Smooth muscle cell (in vitro differentiated cells): ENCODE measurements around the gene SQOR. TPM values are rescaled to one million over a fixed set of nuclear protein-coding genes. Genes with fewer than 3 reads are reported as not detected.

ENCODE experiments used
- DNase-seq: peaks from one replicate; lab custom pipeline; 2025; ENCODE audit not compliant: unreplicated experiment; lab: John Stamatoyannopoulos, UW
- H2AFZ ChIP-seq: fragments of 200-600 bp; sonication (generic); 2 replicates; pipeline ENCODE4 v1.6.0; 2016; ENCODE audit warnings: antibody characterized with exemption, low read depth, mild to moderate bottlenecking
- H3F3A ChIP-seq: fragments of 200-600 bp; sonication (generic); 2 replicates; pipeline ENCODE4 v1.6.0; 2017; ENCODE audit warnings: antibody characterized with exemption, low read depth
- H3K27ac ChIP-seq: fragments of 200-600 bp; sonication (generic); 2 replicates; pipeline ENCODE4 v1.5.1; 2016; ENCODE audit warnings: low read depth, mild to moderate bottlenecking
- H3K27me3 ChIP-seq: fragments of 200-600 bp; sonication (generic); 2 replicates; pipeline ENCODE4 v1.6.1; 2016; ENCODE audit warnings: low read depth, mild to moderate bottlenecking
- H3K36me3 ChIP-seq: fragments of 200-600 bp; sonication (generic); 2 replicates; pipeline ENCODE4 v1.5.1; 2016; ENCODE audit warnings: low read depth
- H3K4me1 ChIP-seq: fragments of 200-600 bp; sonication (generic); 2 replicates; pipeline ENCODE4 v1.5.1; 2016; ENCODE audit warnings: low read depth
- H3K4me2 ChIP-seq: fragments of 200-600 bp; sonication (generic); 2 replicates; pipeline ENCODE4 v1.6.0; 2016; ENCODE audit warnings: mild to moderate bottlenecking
- H3K4me3 ChIP-seq: fragments of 200-600 bp; sonication (generic); 2 replicates; pipeline ENCODE4 v1.5.1; 2016; ENCODE audit warnings: mild to moderate bottlenecking
- H3K79me2 ChIP-seq: fragments of 200-600 bp; sonication (generic); 2 replicates; pipeline ENCODE4 v1.6.0; 2016; ENCODE audit warnings: low read depth, mild to moderate bottlenecking
- H3K9ac ChIP-seq: fragments of 200-600 bp; sonication (generic); 2 replicates; pipeline ENCODE4 v1.6.0; 2016; ENCODE audit warnings: low read depth
- H3K9me3 ChIP-seq: fragments of 200-600 bp; sonication (generic); replicated peaks from 2 replicates; pipeline ENCODE4 v1.5.1; 2016; ENCODE audit warnings: low read depth
- H4K20me1 ChIP-seq: fragments of 200-600 bp; sonication (generic); 2 replicates; pipeline ENCODE4 v1.6.0; 2016; ENCODE audit warnings: low read depth
- WGBS: methylation state at CpG from one replicate; pipeline ENCODE4 v1.1.7; 2016; ENCODE audit warnings: low lambda C conversion rate; 5-methylcytosine and 5-hydroxymethylcytosine counted together
- polyA plus RNA-seq: library from polyadenylated mRNA; unstranded; fragments of >200 nt; fragmentation: Nextera tagmentation; extraction: Ambion mirVana; gene quantifications from 2 replicates; pipeline ENCODE4 v1.2.1, GENCODE V29; 2016
- total RNA-seq: library from RNA; depleted of rRNA; stranded (reverse); fragments of >200 nt; gene quantifications from 2 replicates; pipeline ENCODE4 v1.2.3, GENCODE V29; 2014
- TF ChIP-seq, protein P1 (sequence below): fragments of 200-600 bp; sonication (generic); IDR thresholded peaks from 2 replicates; pipeline ENCODE4 v1.5.1; 2017; ENCODE audit warnings: borderline replicate concordance, mild to moderate bottlenecking, antibody characterized with exemption; ENCODE audit not compliant: insufficient read depth, poor library complexity, severe bottlenecking

The SQOR gene
- total and polyA plus RNA-seq, 2 experiments from 2014 or later = 9.4 to 9.9 TPM

- H4K20me1 ChIP-seq = no peaks in the 10 kb centered on the region
- no peaks in the 10 kb centered on the region for H3K79me2 ChIP-seq
- no peaks in the 10 kb centered on the region for H3K36me3 ChIP-seq
- no peak overlapping the region for H3K27ac ChIP-seq
- no peaks in the 10 kb centered on the region for H3K4me1 ChIP-seq
- no peak overlapping the region for H3K4me2 ChIP-seq
- TF ChIP-seq, protein P1, sequence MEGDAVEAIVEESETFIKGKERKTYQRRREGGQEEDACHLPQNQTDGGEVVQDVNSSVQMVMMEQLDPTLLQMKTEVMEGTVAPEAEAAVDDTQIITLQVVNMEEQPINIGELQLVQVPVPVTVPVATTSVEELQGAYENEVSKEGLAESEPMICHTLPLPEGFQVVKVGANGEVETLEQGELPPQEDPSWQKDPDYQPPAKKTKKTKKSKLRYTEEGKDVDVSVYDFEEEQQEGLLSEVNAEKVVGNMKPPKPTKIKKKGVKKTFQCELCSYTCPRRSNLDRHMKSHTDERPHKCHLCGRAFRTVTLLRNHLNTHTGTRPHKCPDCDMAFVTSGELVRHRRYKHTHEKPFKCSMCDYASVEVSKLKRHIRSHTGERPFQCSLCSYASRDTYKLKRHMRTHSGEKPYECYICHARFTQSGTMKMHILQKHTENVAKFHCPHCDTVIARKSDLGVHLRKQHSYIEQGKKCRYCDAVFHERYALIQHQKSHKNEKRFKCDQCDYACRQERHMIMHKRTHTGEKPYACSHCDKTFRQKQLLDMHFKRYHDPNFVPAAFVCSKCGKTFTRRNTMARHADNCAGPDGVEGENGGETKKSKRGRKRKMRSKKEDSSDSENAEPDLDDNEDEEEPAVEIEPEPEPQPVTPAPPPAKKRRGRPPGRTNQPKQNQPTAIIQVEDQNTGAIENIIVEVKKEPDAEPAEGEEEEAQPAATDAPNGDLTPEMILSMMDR = no peak
- no peaks in the 10 kb centered on the region for H3F3A ChIP-seq
- no peaks in the 10 kb centered on the region for H3K27me3 ChIP-seq
- no peak overlapping the region for H3K4me3 ChIP-seq
- 45% methylated on average over 5 of the region's 5 CpGs for WGBS
- H2AFZ ChIP-seq = no peak overlapping the region
- DNase-seq = no peak
- no peak overlapping the region for H3K9ac ChIP-seq
- H3K9me3 ChIP-seq = no peaks in the 10 kb centered on the region
Observed at GRCh38 chr15:45664451-45664850, 29.6 kb downstream of the SQOR start.

GRCh38 chr15:45665261-45665660 is 30.4 kb downstream of the SQOR start:
- Histone ChIP-seq H3K9ac (no peak overlapping the region), H3K4me1 (no peaks in the 10 kb centered on the region), H3K4me2 (no peak overlapping the region), H2AFZ (no peak overlapping the region), H3K4me3 (no peak overlapping the region), H3K36me3 (no peaks in the 10 kb centered on the region), H4K20me1 (no peaks in the 10 kb centered on the region), H3K79me2 (no peaks in the 10 kb centered on the region), H3F3A (no peaks in the 10 kb centered on the region), H3K9me3 (no peaks in the 10 kb centered on the region), H3K27ac (no peak overlapping the region), H3K27me3 (no peaks in the 10 kb centered on the region)
- TF ChIP-seq, protein P1 = no peak
- 67% methylated on average over 1 of the region's 1 CpG for WGBS
- no peak for DNase-seq

GRCh38 chr15:45666119-45666875 is 31.5 kb downstream of the SQOR start:
- Histone ChIP-seq H3K4me2 (no peak overlapping the region), H3F3A (no peaks in the 10 kb centered on the region), H4K20me1 (no peaks in the 10 kb centered on the region), H3K27me3 (no peaks in the 10 kb centered on the region), H3K9me3 (no peaks in the 10 kb centered on the region), H3K9ac (no peak overlapping the region), H2AFZ (no peak overlapping the region), H3K27ac (no peak overlapping the region), H3K4me3 (no peak overlapping the region), H3K79me2 (no peaks in the 10 kb centered on the region), H3K4me1 (no peaks in the 10 kb centered on the region), H3K36me3 (no peaks in the 10 kb centered on the region)
- no peak for DNase-seq
- 97% methylated on average over 1 of the region's 1 CpG for WGBS
- TF ChIP-seq, protein P1 = no peak

DNA sequence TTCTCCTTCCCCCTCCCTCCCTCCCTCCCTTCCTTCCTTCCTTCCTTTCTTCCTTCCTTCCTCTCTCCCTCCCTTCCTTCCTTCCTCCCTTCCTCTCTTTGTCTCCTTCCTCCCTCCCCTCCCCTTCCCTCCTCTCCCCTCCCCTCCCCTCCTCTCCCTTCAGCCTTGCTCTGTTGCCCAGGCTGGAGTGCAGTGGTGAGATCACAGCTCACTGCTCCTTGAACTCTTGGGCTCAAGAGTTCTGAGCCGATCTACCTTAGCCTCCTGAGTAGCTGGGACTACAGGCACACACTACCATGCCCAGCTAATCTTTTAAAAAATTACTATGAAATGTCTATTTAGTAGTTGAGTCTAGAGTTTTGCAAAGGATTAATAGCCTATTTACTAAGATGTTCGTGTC is 32.2 kb downstream of the SQOR start:
- H3K9me3 ChIP-seq = no peaks in the 10 kb centered on the region
- no peak for DNase-seq
- no peak overlapping the region for H3K4me3 ChIP-seq
- H2AFZ ChIP-seq = no peak overlapping the region
- H3K79me2 ChIP-seq = no peaks in the 10 kb centered on the region
- no peak overlapping the region for H3K9ac ChIP-seq
- TF ChIP-seq, protein P1 = no peak
- no peaks in the 10 kb centered on the region for H3K4me1 ChIP-seq
- H3K36me3 ChIP-seq = no peaks in the 10 kb centered on the region
- 64% methylated on average over 2 of the region's 2 CpGs for WGBS
- no peak overlapping the region for H3K4me2 ChIP-seq
- no peaks in the 10 kb centered on the region for H3K27me3 ChIP-seq
- H4K20me1 ChIP-seq = no peaks in the 10 kb centered on the region
- no peak overlapping the region for H3K27ac ChIP-seq
- no peaks in the 10 kb centered on the region for H3F3A ChIP-seq
